Caki2 (cell line): ENCODE data around the gene ZNF581. TPM values are rescaled to one million over a fixed set of nuclear protein-coding genes. Genes with fewer than 3 reads are reported as not detected.

Experiments used
- DNase-seq: peaks from one replicate; pipeline ENCODE4 v3.0.0-alpha.2; 2015; ENCODE audit warnings: low read depth
- in situ Hi-C: cut with HindIII; loops from 2 replicates; pipeline ENCODE4 v1.10.0; 2016; ENCODE audit warnings: low sequenced_read_pairs, low pct_unique_long_range_greater_than_20kb, mixed read lengths
- total RNA-seq: library from RNA; depleted of rRNA; stranded (reverse); fragments of >200 nt; shearing (Covaris generic); gene quantifications from 2 replicates; pipeline ENCODE4 v1.2.3, GENCODE V29; 2014; ENCODE audit warnings: low replicate concordance; rRNA removed

ZNF581 gene
- total RNA-seq, 1 experiment from 2014 or later, result 23.3 TPM

GRCh38 chr19:55694241-55694655 lies 50.8 kb downstream of the ZNF581 start:
- no peak for DNase-seq
- in situ Hi-C loops, result no loop called here

DNA sequence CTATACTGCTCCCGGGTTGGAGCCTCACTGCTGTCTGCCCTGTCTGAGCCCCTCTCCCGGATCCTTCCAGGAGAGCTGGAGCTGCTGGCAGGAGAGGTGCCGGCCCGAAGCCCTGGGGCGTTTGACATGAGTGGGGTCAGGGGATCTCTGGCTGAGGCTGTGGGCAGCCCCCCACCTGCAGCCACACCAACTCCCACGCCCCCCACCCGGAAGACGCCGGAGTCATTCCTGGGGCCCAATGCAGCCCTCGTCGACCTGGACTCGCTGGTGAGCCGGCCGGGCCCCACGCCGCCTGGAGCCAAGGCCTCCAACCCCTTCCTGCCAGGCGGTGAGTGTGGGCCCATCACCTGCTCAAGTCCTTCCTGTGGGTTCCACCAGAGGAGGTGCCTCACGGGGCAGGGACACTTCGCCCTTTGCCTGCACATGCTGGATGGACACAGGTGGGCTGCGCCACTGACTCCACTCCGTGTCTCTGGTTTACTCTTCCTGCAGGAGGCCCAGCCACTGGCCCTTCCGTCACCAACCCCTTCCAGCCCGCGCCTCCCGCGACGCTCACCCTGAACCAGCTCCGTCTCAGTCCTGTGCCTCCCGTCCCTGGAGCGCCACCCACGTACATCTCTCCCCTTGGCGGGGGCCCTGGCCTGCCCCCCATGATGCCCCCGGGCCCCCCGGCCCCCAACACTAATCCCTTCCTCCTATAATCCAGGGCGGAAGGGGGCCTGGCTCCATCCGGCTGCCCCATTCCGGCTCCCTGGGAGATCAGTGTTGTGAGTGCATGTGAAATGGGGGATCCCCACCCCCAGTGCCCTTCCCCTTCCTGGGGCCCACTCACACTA lies 51.4 kb downstream of the ZNF581 start:
- no peak for DNase-seq
- in situ Hi-C loops, result no loop called here

Other genes with a start within 250 kb of the ZNF581 start
- gene UBE2S, start 235.9 kb upstream of the ZNF581 start, total RNA-seq, result 231 and 237 TPM in 2 replicates
- gene SHISA7, start 200.3 kb upstream of the ZNF581 start, total RNA-seq, result not detected in 2 replicates
- 231 and 265 TPM in 2 replicates for gene ISOC2, start 182.0 kb upstream of the ZNF581 start, total RNA-seq
- gene C19orf85, start 178.9 kb upstream of the ZNF581 start, total RNA-seq, result not detected in 2 replicates
- 1.9 and 5.3 TPM in 2 replicates for gene ZNF628, start 167.0 kb upstream of the ZNF581 start, total RNA-seq
- gene NAT14, start 158.5 kb upstream of the ZNF581 start, total RNA-seq, result 94.3 and 99.9 TPM in 2 replicates
- 0.14 TPM in 1 of 2 replicates, not detected in the other for gene SSC5D, start 155.2 kb upstream of the ZNF581 start, total RNA-seq
- gene SBK2, start 106.5 kb upstream of the ZNF581 start, total RNA-seq, result not detected in 2 replicates
- 1.0 and 6.3 TPM in 2 replicates for gene SBK3, start 98.1 kb upstream of the ZNF581 start, total RNA-seq
- 2.2 and 12.9 TPM in 2 replicates for gene ZNF579, start 62.8 kb upstream of the ZNF581 start, total RNA-seq
- gene FIZ1, start 44.1 kb upstream of the ZNF581 start, total RNA-seq, result 12.3 and 13.4 TPM in 2 replicates
- gene ZNF524, start 43.4 kb upstream of the ZNF581 start, total RNA-seq, result 15.5 and 31.0 TPM in 2 replicates
- gene ZNF865, start 38.0 kb upstream of the ZNF581 start, total RNA-seq, result 0.87 and 1.7 TPM in 2 replicates
- gene ZNF784, start 19.1 kb upstream of the ZNF581 start, total RNA-seq, result 3.6 and 14.3 TPM in 2 replicates
- 2.3 and 12.1 TPM in 2 replicates for gene ZNF580, start 2.6 kb upstream of the ZNF581 start, total RNA-seq
- 7.8 and 9.3 TPM in 2 replicates for gene CCDC106, start 4.6 kb downstream of the ZNF581 start, total RNA-seq
- 129 and 183 TPM in 2 replicates for gene U2AF2, start 11.4 kb downstream of the ZNF581 start, total RNA-seq
- gene EPN1, start 31.6 kb downstream of the ZNF581 start, total RNA-seq, result 117 and 123 TPM in 2 replicates
- not detected in 2 replicates for gene NLRP9, start 94.8 kb downstream of the ZNF581 start, total RNA-seq
- not detected in 2 replicates for gene RFPL4A, start 115.4 kb downstream of the ZNF581 start, total RNA-seq
- not detected in 2 replicates for gene RFPL4AL1, start 125.5 kb downstream of the ZNF581 start, total RNA-seq
- 0.14 TPM in 1 of 2 replicates, not detected in the other for gene NLRP11, start 188.3 kb downstream of the ZNF581 start, total RNA-seq
- not detected in 2 replicates for gene NLRP4, start 192.9 kb downstream of the ZNF581 start, total RNA-seq